HEK293T (cell line): ENCODE results near the gene ENTPD8.

ENCODE experiments used
- ARNT ChIP-seq: fragments of 450-650 bp; IDR thresholded peaks from 2 replicates; pipeline ENCODE4 v1.6.1; 2017; ENCODE audit warnings: mild to moderate bottlenecking
- BHLHE40 ChIP-seq: fragments of 450-650 bp; IDR thresholded peaks from 2 replicates; pipeline ENCODE4 v1.6.1; 2016; ENCODE audit warnings: mild to moderate bottlenecking, moderate library complexity, borderline replicate concordance
- FOXA1 ChIP-seq: fragments of 450-650 bp; IDR thresholded peaks from 2 replicates; pipeline ENCODE4 v1.6.1; 2016; ENCODE audit warnings: mild to moderate bottlenecking
- FOXK2 ChIP-seq: fragments of 450-650 bp; IDR thresholded peaks from 2 replicates; pipeline ENCODE4 v1.6.1; 2016; ENCODE audit warnings: mild to moderate bottlenecking
- FOXM1 ChIP-seq: fragments of 450-650 bp; IDR thresholded peaks from 2 replicates; pipeline ENCODE4 v1.6.1; 2017; ENCODE audit warnings: mild to moderate bottlenecking, borderline replicate concordance
- HDGF ChIP-seq: fragments of 450-650 bp; IDR thresholded peaks from 2 replicates; pipeline ENCODE4 v1.6.1; 2017; ENCODE audit warnings: antibody characterized with exemption, borderline replicate concordance
- L3MBTL2 ChIP-seq: fragments of 450-650 bp; conservative IDR thresholded peaks from 2 replicates; pipeline ENCODE4 v1.6.1; 2016; ENCODE audit warnings: mild to moderate bottlenecking
- NFRKB ChIP-seq: fragments of 450-650 bp; IDR thresholded peaks from 2 replicates; pipeline ENCODE4 v1.6.1; 2016; ENCODE audit warnings: mild to moderate bottlenecking, moderate library complexity
- PKNOX1 ChIP-seq: fragments of 450-650 bp; IDR thresholded peaks from 2 replicates; pipeline ENCODE4 v1.6.1; 2016
- SP1 ChIP-seq: fragments of 450-650 bp; IDR thresholded peaks from 2 replicates; pipeline ENCODE4 v1.6.1; 2017
- SUZ12 ChIP-seq: fragments of 450-650 bp; IDR thresholded peaks from 2 replicates; pipeline ENCODE4 v1.6.1; 2016; ENCODE audit warnings: mild to moderate bottlenecking
- TARDBP ChIP-seq: fragments of 450-650 bp; IDR thresholded peaks from 2 replicates; pipeline ENCODE4 v1.6.1; 2016
- ZNF384 ChIP-seq: fragments of 450-650 bp; IDR thresholded peaks from 2 replicates; pipeline ENCODE4 v1.6.1; 2016

- TF ChIP-seq FOXK2, result no peak
- no peak for TF ChIP-seq SP1
- TF ChIP-seq ZNF384, result no peak
- no peak for TF ChIP-seq L3MBTL2
- TF ChIP-seq FOXM1, result no peak
- no peak for TF ChIP-seq TARDBP
- no peak for TF ChIP-seq SUZ12
- no peak for TF ChIP-seq NFRKB
- no peak for TF ChIP-seq PKNOX1
- TF ChIP-seq ARNT, result no peak
- no peak for TF ChIP-seq HDGF
- no peak for TF ChIP-seq FOXA1
- no peak for TF ChIP-seq BHLHE40
Measured at GRCh38 chr9:137432687-137433348, 8.3 kb downstream of the ENTPD8 start.
